ENCODE measurements around the gene ZC3H7B. TPM values are rescaled to one million over a fixed set of nuclear protein-coding genes. Genes with fewer than 3 reads are reported as not detected.

The ZC3H7B gene
- total RNA-seq, 1 experiment from 2014 or later, result 42.0 TPM

DNA sequence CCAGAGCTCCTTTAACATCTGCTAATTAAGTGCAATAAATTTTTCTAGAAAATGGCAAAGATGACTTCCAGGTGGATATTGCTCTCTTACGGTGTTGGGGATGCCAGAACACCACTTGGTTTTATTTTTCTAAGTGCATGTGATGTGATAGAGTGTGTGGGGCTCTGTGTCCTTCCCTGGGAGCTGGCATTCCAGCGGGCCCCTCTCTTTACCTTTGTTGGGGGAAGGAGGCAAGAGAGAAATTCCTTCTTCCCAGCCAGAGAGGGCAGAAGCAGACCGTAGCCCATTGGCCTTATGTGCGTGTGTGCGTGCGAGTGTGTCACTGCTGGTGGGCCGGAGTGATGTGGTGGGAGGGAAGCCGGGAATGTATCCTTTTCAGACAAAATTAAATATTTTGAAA lies 97.6 kb downstream of the ZC3H7B start:
- H3K79me2 ChIP-seq (ENCODE audit: insufficient read depth, low read length), result no peaks in the 10 kb centered on the region
- TF ChIP-seq POLR2AphosphoS5 (IDR thresholded peaks at IDR 0.05; ENCODE audit: low read depth, low read length), result no peak
- H3K4me1 ChIP-seq (ENCODE audit: control insufficient read depth in 1 of 2, insufficient read depth in 2 of 2, low read length in 2 of 2), result peaks cover 11 to 15% of the 10 kb centered on the region in 2 experiments
- intact Hi-C loops (cut with micrococcal nuclease), result no loop called here
- no peaks in the 10 kb centered on the region for H4K20me1 ChIP-seq (ENCODE audit: insufficient read depth)
- no peak overlapping the region for H3K27ac ChIP-seq (ENCODE audit: low read depth, low read length)
- no peaks in the 10 kb centered on the region for H3K9me2 ChIP-seq (ENCODE audit: insufficient read depth)
- POLR2A ChIA-PET, result no interaction called here
- peaks cover 6 to 9% of the 10 kb centered on the region in 2 experiments; a peak in 2 of 4 replicates for H3K36me3 ChIP-seq (ENCODE audit: control insufficient read depth in 1 of 2, insufficient read depth in 2 of 2, low read length in 2 of 2)
- CTCF ChIA-PET, result no interaction called here
- no peak for ATAC-seq
- no peak overlapping the region for H3K9ac ChIP-seq (ENCODE audit: low read length)
- BruUV-seq (replicated peaks), result no TSS peak
- no peak for DNase-seq (ENCODE audit: low read depth, low spot score)
- H3K9me3 ChIP-seq (ENCODE audit: control insufficient read depth in 1 of 2, insufficient read depth in 1 of 2, low read depth in 1 of 2, low read length in 2 of 2), result no peaks in the 10 kb centered on the region
- no peak overlapping the region for H2AFZ ChIP-seq (ENCODE audit: low read depth, low read length, poor library complexity, severe bottlenecking)
- no peak overlapping the region for H3K4me3 ChIP-seq (replicated peaks in 1 of 2; ENCODE audit: low read depth in 1 of 2, low read length in 2 of 2)
- H3K27me3 ChIP-seq (ENCODE audit: insufficient read depth, low read length), result no peaks in the 10 kb centered on the region
- RAD21 ChIA-PET (ENCODE audit: low non-redundant PET in 1 of 2, low total read pairs in 2 of 2, uncharacterized antibody in 2 of 2, unreplicated experiment in 2 of 2), result no interaction called here
- no peak overlapping the region for H3K4me2 ChIP-seq (ENCODE audit: low read length)

DNA sequence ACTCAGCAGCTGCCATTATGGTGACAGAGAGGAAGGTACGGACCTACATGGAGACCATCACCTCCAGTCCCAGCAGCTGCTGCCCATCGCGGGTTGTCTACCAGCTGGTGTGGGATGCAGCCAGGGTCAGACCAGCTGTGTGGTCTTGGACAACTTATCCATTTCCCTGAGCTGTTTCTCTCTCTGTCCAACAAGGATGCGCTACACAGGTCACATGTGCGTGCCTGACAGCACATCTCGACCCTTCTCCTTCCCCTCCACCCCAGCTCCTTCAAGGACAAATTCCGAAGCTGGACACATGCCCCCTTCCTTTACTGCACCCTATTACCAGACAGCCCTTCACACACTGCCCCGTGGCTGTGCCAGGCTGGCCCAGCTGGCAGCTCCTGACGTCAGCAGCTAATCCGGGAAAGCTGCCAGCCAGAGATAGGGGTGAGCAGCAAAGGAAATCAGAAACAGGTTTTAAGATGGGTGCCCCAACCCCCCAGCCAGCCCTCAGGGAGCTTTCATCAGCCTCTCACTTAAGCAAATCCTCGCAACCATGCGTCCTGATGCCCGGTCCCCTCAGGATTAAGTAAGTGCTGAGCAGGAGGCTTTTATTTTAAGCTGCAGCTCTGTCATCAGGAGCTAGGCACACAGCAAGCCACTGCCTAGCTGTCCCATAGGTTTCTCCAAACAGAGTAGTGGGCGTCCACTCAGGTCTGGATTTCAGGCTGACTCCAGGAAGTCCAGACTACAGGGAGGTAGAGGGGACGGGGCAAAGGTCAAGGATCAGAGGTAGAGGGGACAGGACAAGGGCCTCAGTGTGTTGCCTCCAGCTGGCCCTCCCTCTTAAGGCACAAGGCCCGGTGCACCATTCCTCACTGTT lies 100.7 kb downstream of the ZC3H7B start:
- intact Hi-C loops (cut with micrococcal nuclease), result loop anchor here (5.0 kb wide), 1 partner anchor 195 kb away; no protein-coding TSS in a partner anchor
- Histone ChIP-seq H3K9ac (ENCODE audit: low read length) (no peak overlapping the region), H3K4me3 (replicated peaks in 1 of 2; ENCODE audit: low read depth in 1 of 2, low read length in 2 of 2) (no peak overlapping the region), H3K27ac (ENCODE audit: low read depth, low read length) (peak overlapping the region; percentile 4; the same call in 1 of the 2 replicates), H3K4me1 (ENCODE audit: control insufficient read depth in 1 of 2, insufficient read depth in 2 of 2, low read length in 2 of 2) (peaks cover 11 to 19% of the 10 kb centered on the region in 2 experiments), H3K36me3 (ENCODE audit: control insufficient read depth in 1 of 2, insufficient read depth in 2 of 2, low read length in 2 of 2) (no peaks in the 10 kb centered on the region; a peak in 1 of 4 replicates), H3K9me2 (ENCODE audit: insufficient read depth) (no peaks in the 10 kb centered on the region), H3K27me3 (ENCODE audit: insufficient read depth, low read length) (no peaks in the 10 kb centered on the region), H3K9me3 (ENCODE audit: control insufficient read depth in 1 of 2, insufficient read depth in 1 of 2, low read depth in 1 of 2, low read length in 2 of 2) (no peaks in the 10 kb centered on the region), H4K20me1 (ENCODE audit: insufficient read depth) (no peaks in the 10 kb centered on the region), H3K79me2 (ENCODE audit: insufficient read depth, low read length) (no peaks in the 10 kb centered on the region), H3K4me2 (ENCODE audit: low read length) (peak overlapping the region; percentile 31), H2AFZ (ENCODE audit: low read depth, low read length, poor library complexity, severe bottlenecking) (no peak overlapping the region)
- POLR2A ChIA-PET, result interaction anchor here (1.1 to 1.6 kb wide), 3 partner anchors 21 to 46 kb away, joined by 3 to 9 read pairs (median 6); partner anchors contain the start of genes TEF and TOB2
- no TSS peak for BruUV-seq (replicated peaks)
- CTCF ChIA-PET, result interaction anchor here (1.0 to 3.7 kb wide), 9 partner anchors 20 to 480 kb away, joined by 3 to 90 read pairs (median 7); partner anchors contain the start of gene TEF
- DNase-seq (ENCODE audit: low read depth, low spot score) (no peak), ATAC-seq (no peak; the same call in 1 of the 2 replicates)
- RAD21 ChIA-PET (ENCODE audit: low non-redundant PET in 1 of 2, low total read pairs in 2 of 2, uncharacterized antibody in 2 of 2, unreplicated experiment in 2 of 2), result interaction anchor here (0.5 to 3.5 kb wide), 3 partner anchors 115 to 118 kb away, joined by 3 to 18 read pairs (median 4); no protein-coding TSS in a partner anchor
- TF ChIP-seq, protein P1, sequence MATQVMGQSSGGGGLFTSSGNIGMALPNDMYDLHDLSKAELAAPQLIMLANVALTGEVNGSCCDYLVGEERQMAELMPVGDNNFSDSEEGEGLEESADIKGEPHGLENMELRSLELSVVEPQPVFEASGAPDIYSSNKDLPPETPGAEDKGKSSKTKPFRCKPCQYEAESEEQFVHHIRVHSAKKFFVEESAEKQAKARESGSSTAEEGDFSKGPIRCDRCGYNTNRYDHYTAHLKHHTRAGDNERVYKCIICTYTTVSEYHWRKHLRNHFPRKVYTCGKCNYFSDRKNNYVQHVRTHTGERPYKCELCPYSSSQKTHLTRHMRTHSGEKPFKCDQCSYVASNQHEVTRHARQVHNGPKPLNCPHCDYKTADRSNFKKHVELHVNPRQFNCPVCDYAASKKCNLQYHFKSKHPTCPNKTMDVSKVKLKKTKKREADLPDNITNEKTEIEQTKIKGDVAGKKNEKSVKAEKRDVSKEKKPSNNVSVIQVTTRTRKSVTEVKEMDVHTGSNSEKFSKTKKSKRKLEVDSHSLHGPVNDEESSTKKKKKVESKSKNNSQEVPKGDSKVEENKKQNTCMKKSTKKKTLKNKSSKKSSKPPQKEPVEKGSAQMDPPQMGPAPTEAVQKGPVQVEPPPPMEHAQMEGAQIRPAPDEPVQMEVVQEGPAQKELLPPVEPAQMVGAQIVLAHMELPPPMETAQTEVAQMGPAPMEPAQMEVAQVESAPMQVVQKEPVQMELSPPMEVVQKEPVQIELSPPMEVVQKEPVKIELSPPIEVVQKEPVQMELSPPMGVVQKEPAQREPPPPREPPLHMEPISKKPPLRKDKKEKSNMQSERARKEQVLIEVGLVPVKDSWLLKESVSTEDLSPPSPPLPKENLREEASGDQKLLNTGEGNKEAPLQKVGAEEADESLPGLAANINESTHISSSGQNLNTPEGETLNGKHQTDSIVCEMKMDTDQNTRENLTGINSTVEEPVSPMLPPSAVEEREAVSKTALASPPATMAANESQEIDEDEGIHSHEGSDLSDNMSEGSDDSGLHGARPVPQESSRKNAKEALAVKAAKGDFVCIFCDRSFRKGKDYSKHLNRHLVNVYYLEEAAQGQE (IDR thresholded peaks at IDR 0.05; ENCODE audit: low read depth), result no peak
- TF ChIP-seq ELF1 (IDR thresholded peaks at IDR 0.05; ENCODE audit: borderline replicate concordance, low read depth) (no peak), YY1 (IDR thresholded peaks at IDR 0.05; ENCODE audit: extremely low read depth, insufficient replicate concordance, low read depth, low read length) (no peak), CEBPB (IDR thresholded peaks at IDR 0.05; ENCODE audit: low read depth) (no peak), JUND (IDR thresholded peaks at IDR 0.05) (no peak), RAD21 (IDR thresholded peaks at IDR 0.05; ENCODE audit: low read depth) (no peak), SRF (IDR thresholded peaks at IDR 0.05; ENCODE audit: low read depth) (no peak), POLR2A (IDR thresholded peaks at IDR 0.05; ENCODE audit: borderline replicate concordance, extremely low read depth, insufficient read depth, insufficient read length) (no peak), CBX3 (IDR thresholded peaks at IDR 0.05; ENCODE audit: low read depth) (no peak)
- TF ChIP-seq, protein P2, sequence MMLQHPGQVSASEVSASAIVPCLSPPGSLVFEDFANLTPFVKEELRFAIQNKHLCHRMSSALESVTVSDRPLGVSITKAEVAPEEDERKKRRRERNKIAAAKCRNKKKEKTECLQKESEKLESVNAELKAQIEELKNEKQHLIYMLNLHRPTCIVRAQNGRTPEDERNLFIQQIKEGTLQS (IDR thresholded peaks at IDR 0.05), result no peak
- TF ChIP-seq, protein P3, sequence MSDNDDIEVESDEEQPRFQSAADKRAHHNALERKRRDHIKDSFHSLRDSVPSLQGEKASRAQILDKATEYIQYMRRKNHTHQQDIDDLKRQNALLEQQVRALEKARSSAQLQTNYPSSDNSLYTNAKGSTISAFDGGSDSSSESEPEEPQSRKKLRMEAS (IDR thresholded peaks at IDR 0.05), result no peak
- TF ChIP-seq, protein P4, sequence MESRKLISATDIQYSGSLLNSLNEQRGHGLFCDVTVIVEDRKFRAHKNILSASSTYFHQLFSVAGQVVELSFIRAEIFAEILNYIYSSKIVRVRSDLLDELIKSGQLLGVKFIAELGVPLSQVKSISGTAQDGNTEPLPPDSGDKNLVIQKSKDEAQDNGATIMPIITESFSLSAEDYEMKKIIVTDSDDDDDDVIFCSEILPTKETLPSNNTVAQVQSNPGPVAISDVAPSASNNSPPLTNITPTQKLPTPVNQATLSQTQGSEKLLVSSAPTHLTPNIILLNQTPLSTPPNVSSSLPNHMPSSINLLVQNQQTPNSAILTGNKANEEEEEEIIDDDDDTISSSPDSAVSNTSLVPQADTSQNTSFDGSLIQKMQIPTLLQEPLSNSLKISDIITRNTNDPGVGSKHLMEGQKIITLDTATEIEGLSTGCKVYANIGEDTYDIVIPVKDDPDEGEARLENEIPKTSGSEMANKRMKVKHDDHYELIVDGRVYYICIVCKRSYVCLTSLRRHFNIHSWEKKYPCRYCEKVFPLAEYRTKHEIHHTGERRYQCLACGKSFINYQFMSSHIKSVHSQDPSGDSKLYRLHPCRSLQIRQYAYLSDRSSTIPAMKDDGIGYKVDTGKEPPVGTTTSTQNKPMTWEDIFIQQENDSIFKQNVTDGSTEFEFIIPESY (IDR thresholded peaks at IDR 0.05; ENCODE audit: extremely low read depth, insufficient replicate concordance, low read length), result no peak

All from HCT116 (cell line).